D721Med (cell line): ENCODE measurements around the gene LETM1.

ENCODE experiments used
- DNase-seq: peaks from one replicate; pipeline ENCODE4 v3.0.0; 2011; ENCODE audit warnings: low spot score; ENCODE audit not compliant: insufficient read length
- FAIRE-seq: peaks from 2 replicates; lab custom pipeline; 2011; peaks lifted over from hg19 to GRCh38; lab: Jason Lieb, UNC
- CTCF ChIP-seq: IDR thresholded peaks from 2 replicates; pipeline ENCODE4 v1.5.1; 2012; ENCODE audit warnings: mild to moderate bottlenecking, control low read depth; ENCODE audit not compliant: insufficient read depth; ENCODE audit errors: missing control alignments

The LETM1 gene

GRCh38 chr4:1813231-1813630, 42.7 kb downstream of the LETM1 start:
- TF ChIP-seq CTCF: no peak
- FAIRE-seq (no peak), DNase-seq (no peak)

GRCh38 chr4:1812720-1813119, 43.2 kb downstream of the LETM1 start:
- FAIRE-seq (no peak), DNase-seq (no peak)
- TF ChIP-seq CTCF: no peak

GRCh38 chr4:1810765-1811164, 45.2 kb downstream of the LETM1 start:
- no peak for TF ChIP-seq CTCF
- no peak for DNase-seq
- FAIRE-seq: no peak

- FAIRE-seq (no peak), DNase-seq (peak; percentile 92)
- TF ChIP-seq CTCF: peak; percentile 74
These were observed 46.0 kb downstream of the LETM1 start for GRCh38 chr4:1809754-1810502.

- FAIRE-seq (no peak), DNase-seq (no peak)
- TF ChIP-seq CTCF: no peak
These were observed 46.9 kb downstream of the LETM1 start for GRCh38 chr4:1808851-1809753.

GRCh38 chr4:1808396-1808795, 47.6 kb downstream of the LETM1 start:
- FAIRE-seq: no peak
- no peak for DNase-seq
- TF ChIP-seq CTCF: no peak
